Measurements from ENCODE around the gene FOLR1.

The FOLR1 gene

DNA sequence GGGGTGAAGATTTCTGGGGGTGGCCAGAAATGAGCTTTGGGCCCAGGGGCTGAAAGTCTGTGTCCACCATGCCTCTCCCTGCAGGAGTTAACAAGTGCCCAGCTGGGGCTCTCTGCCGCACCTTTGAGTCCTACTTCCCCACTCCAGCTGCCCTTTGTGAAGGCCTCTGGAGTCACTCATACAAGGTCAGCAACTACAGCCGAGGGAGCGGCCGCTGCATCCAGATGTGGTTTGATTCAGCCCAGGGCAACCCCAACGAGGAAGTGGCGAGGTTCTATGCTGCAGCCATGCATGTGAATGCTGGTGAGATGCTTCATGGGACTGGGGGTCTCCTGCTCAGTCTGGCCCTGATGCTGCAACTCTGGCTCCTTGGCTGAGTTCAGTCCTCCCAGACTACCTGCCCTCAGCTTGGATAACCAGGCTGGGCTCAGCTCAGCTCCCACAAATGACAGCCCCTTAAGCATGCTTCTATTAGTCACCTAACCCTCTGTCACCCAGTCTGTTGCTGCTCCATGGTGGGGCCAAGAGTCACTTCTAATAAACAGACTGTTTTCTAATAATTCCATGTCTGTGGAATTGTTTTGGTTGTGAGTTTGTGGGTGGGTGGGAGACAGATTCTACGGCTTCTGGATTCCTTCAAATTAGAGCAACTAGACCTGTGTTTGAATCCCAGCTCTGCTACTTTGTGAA is 29.6 kb downstream of the FOLR1 start:
- intact Hi-C loops (cut with DNase I) = loop anchor here (5.0 to 10.0 kb wide), 2 partner anchors 109 to 193 kb away; partner anchors contain the start of gene ANAPC15
- DNase-seq = peak in 9 of 42 donors; percentile 17 to 51 (median 37)

DNA sequence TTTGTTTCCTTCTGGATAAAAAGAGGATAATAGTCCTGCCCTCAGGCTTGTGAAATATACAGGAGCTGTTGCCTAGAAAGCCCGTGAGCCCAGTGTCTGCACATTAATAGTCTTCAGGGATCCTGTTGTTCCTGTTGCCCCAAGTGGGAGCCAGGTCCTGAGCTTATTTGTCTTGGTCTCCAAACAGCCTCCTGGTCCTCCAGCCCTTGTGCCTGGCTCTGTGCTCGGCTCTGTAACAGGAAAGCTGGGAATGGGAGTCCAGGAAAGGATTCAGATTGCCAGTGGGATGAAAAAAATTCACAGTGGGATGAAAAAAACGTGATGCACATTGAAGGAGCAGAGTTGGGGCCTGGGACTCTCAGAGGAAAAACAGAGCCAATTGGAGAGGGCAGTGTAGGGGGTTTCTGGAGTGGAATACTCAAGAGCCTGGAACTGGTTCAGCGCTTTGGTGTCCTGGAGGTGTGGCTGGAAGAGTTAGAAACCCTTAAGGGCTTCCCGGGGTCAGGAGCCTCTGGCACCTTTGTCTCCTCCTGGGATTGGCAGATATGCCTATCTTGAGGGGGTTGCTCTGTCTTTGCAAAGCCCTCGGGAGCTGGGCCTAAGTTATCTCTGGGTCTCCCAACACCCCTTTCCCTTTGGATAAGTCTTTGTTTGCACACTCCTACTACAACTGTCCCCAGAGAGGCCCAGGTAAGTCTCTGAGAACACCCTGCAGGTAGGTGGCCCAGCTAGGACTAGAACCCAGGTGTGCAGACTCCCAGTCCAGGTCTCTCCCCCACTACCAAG is 30.4 kb downstream of the FOLR1 start:
- DNase-seq = peak in 7 of 42 donors; percentile 6 to 42 (median 34)

GRCh38 chr11:72222907-72223614 is 31.1 kb downstream of the FOLR1 start:
- peak; percentile 75 to 95 (median 89) for DNase-seq
- intact Hi-C loops (cut with DNase I) = loop anchor here (5.0 to 10.0 kb wide), 2 partner anchors 111 to 192 kb away; partner anchors contain the start of gene ANAPC15

More for the DNA sequence above, 30.4 kb downstream of the FOLR1 start:
- intact Hi-C loops (cut with DNase I) = loop anchor here (5.0 to 10.0 kb wide), 2 partner anchors 110 to 193 kb away; partner anchors contain the start of gene ANAPC15

DNA sequence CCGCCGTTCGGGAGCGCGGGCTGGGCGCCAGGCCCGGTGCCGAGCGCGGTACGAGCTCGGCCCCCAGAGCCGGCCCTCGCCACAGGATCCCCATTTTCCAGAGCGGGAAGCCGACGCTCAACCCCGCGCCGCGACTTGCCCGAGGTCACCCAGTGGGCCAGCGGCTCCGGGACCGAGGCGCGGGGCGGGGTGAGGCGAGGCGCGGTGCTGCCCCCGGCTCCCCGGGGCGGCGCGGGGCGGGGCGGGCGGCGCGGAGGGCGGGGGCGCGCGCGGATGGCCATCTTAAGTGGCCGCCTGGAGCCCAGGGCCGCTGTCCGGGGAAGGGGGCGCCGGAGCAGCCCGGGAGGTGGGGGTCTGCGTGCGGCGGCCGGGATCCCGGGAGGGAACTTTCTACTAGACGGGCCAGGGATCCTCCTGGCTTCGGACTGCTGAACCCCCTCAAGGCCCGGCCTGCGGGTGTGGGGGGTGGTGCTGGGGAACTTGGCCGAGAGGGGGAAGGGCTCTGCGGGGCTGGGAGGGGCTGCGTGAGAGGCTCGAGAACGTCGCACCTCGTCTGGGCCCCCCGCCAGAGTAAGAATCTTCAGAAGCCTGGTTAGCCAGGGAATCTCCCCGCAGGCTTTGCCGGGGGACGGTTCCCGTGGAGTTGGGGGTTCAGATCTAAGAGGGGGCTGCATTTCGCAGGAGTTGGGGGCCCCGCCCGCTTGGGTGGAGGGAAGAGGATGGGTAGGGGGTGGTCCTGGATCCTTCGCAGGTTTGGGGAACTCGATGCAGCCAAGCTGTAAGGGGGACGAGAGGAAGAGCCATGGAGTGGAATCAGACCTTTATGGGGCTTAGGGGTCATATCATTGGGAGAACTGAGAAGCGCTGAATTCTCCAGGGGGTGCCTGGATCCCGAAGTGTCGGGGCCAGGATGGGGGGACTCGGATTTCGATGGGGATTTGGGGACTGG is 31.9 kb downstream of the FOLR1 start:
- intact Hi-C loops (cut with DNase I) = loop anchor here (5.0 to 10.0 kb wide), 2 partner anchors 112 to 191 kb away; partner anchors contain the start of gene ANAPC15

DNA sequence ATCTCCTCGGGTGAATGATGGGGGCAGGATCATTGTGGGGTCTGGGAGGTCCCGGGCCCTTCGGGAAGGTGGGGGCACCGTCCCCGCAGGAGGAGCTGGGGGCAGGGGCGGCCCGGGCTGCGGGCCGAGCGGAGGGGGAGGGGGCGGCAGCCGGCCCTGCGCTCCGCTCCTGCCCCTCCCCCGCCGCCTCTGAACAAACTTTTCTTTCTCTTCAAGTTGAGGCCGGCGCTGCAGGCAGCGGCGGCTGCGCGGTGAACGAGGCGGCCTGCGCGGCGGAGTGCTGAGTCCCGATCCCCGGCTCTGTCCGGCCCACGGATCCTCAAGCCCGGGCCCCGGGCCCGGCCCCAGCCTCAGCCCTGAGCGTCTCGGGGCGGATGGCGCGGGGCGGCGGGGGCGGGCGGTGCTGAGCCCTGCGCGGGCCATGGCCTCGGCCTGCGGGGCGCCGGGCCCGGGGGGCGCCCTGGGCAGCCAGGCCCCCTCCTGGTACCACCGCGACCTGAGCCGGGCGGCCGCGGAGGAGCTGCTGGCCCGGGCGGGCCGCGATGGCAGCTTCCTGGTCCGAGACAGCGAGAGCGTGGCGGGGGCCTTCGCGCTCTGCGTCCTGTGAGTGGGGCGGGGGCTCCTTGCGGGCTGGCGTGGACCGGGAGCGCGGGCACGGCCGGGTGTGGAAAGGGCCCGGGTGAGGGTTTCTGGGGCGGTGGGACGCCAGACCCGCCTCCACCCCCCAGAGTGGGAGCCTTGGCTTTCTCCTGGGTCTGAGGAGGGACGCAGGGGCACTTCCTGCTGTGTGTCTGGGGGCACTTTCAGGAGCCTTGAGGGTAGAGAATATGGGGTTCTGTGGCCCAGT is 32.8 kb downstream of the FOLR1 start, which contains the start of gene INPPL1:
Gene INPPL1 (plus strand): TSS at position 204 of the 847 bp plus-strand sequence. CDS start 218 bp downstream, at position 422.
- DNase-seq = peak in 35 of 42 donors; percentile 19 to 80 (median 60)
- intact Hi-C loops (cut with DNase I) = loop anchor here (5.0 to 10.0 kb wide), 2 partner anchors 112 to 190 kb away; partner anchors contain the start of gene ANAPC15

More for the DNA sequence above, 31.9 kb downstream of the FOLR1 start:
- DNase-seq = peak in 36 of 42 donors; percentile 9 to 81 (median 55)

GRCh38 chr11:72225411-72225951 is 33.5 kb downstream of the FOLR1 start:
- DNase-seq = peak in 8 of 42 donors; percentile 4 to 41 (median 20)
- intact Hi-C loops (cut with DNase I) = loop anchor here (10.0 kb wide), 1 partner anchor 189 kb away; no protein-coding TSS in a partner anchor

- intact Hi-C loops (cut with DNase I) = loop anchor here (10.0 kb wide), 1 partner anchor 188 kb away; no protein-coding TSS in a partner anchor
- DNase-seq = peak in 8 of 42 donors; percentile 2 to 26 (median 10)
Measured at GRCh38 chr11:72226701-72227100, 34.8 kb downstream of the FOLR1 start.

- peak in 37 of 42 donors; percentile 37 to 84 (median 62) for DNase-seq
- intact Hi-C loops (cut with DNase I) = loop anchor here (10.0 kb wide), 1 partner anchor 187 kb away; no protein-coding TSS in a partner anchor
Measured at GRCh38 chr11:72227316-72228228, 35.6 kb downstream of the FOLR1 start.

- DNase-seq = peak in 6 of 42 donors; percentile 7 to 42 (median 27)
- intact Hi-C loops (cut with DNase I) = loop anchor here (10.0 kb wide), 1 partner anchor 186 kb away; no protein-coding TSS in a partner anchor
Measured at GRCh38 chr11:72228229-72228843, 36.4 kb downstream of the FOLR1 start.

DNA sequence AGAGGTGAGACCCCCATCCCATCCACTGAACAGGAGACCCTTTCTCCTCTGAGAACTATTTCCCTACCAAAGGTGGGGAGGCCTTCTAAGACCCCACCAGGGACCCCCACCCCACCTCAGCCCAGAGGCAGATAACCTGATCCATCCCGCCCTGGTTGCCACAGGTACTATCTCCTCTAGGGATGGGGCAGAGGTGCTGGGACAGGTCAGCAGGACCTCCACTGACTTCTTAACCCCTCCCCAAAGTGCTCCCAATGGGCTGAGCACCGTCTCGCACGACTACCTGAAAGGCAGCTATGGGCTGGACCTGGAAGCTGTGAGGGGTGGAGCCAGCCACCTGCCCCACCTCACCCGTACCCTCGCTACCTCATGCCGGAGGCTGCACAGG is 36.9 kb downstream of the FOLR1 start:
- intact Hi-C loops (cut with DNase I) = loop anchor here (10.0 kb wide), 1 partner anchor 186 kb away; no protein-coding TSS in a partner anchor
- peak in 6 of 42 donors; percentile 9 to 37 (median 18) for DNase-seq

GRCh38 chr11:72229336-72229924 is 37.5 kb downstream of the FOLR1 start:
- intact Hi-C loops (cut with DNase I) = loop anchor here (10.0 kb wide), 1 partner anchor 185 kb away; no protein-coding TSS in a partner anchor

GRCh38 chr11:72229925-72230763 is 38.2 kb downstream of the FOLR1 start:
- DNase-seq = peak in 6 of 42 donors; percentile 5 to 38 (median 28)

More at GRCh38 chr11:72229336-72229924, 37.5 kb downstream of the FOLR1 start:
- peak in 30 of 42 donors; percentile 24 to 91 (median 64) for DNase-seq

DNA sequence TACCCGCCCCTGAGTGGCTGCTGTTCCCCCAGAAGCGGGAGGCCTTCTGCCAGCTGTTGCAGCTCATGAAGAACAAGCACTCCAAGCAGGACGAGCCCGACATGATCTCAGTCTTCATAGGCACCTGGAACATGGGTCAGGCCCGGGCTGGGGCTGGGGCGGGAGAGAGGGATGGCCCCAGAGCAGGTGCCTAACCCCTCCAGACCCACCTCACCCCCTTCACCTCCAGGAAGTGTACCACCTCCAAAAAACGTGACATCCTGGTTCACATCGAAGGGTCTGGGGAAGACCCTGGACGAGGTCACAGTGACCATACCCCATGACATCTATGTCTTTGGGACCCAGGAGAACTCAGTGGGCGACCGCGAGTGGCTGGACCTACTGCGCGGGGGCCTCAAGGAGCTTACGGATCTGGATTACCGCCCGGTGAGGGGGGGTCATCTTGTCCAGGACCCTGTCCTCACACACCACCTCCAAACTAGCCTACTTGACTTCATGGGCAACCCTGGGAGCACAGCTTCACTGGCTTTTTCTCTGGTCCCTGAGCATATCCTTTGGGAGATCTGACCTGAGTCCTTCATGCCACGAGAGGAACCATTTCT is 38.9 kb downstream of the FOLR1 start:
- DNase-seq = peak in 3 of 42 donors; percentile 18 to 32 (median 22)
- intact Hi-C loops (cut with DNase I) = no loop called here

More at GRCh38 chr11:72229925-72230763, 38.2 kb downstream of the FOLR1 start:
- intact Hi-C loops (cut with DNase I) = loop anchor here (10.0 kb wide), 1 partner anchor 185 kb away; no protein-coding TSS in a partner anchor

All from head of caudate nucleus (tissue), 42 donors.